Karpas-422 (cell line): ENCODE measurements around the gene LEF1. TPM values are rescaled to one million over a fixed set of nuclear protein-coding genes. Genes with fewer than 3 reads are reported as not detected.

ENCODE experiments used
- DNase-seq: peaks from one replicate; pipeline ENCODE4 v3.0.0-alpha.2; 2015
- H2AFZ ChIP-seq: fragments of 200-600 bp; sonication (generic); 2 replicates; pipeline ENCODE4 v1.6.1; 2014; ENCODE audit warnings: antibody characterized with exemption, low read length, mixed read lengths
- H3K27ac ChIP-seq: fragments of 200-600 bp; sonication (generic); 2 replicates; pipeline ENCODE4 v1.5.1; 2014; ENCODE audit warnings: mild to moderate bottlenecking, low read length, moderate library complexity
- H3K27me3 ChIP-seq: fragments of 200-600 bp; sonication (generic); 2 replicates; pipeline ENCODE4 v1.6.1; 2014; ENCODE audit warnings: low read length, mixed read lengths
- H3K36me3 ChIP-seq: fragments of 200-600 bp; sonication (generic); 2 replicates; pipeline ENCODE4 v1.6.1; 2014; ENCODE audit warnings: low read length, mixed read lengths; ENCODE audit not compliant: insufficient read depth
- H3K4me1 ChIP-seq: fragments of 200-600 bp; sonication (generic); 2 replicates; pipeline ENCODE4 v1.6.1; 2014; ENCODE audit warnings: mild to moderate bottlenecking, low read length, mixed read lengths
- H3K4me2 ChIP-seq: fragments of 200-600 bp; sonication (generic); 2 replicates; pipeline ENCODE4 v1.6.1; 2014; ENCODE audit warnings: low read length, low read depth, mild to moderate bottlenecking; ENCODE audit not compliant: poor library complexity, severe bottlenecking
- H3K4me3 ChIP-seq: fragments of 200-600 bp; sonication (generic); 2 replicates; pipeline ENCODE4 v1.5.1; 2014; ENCODE audit warnings: mild to moderate bottlenecking, antibody characterized with exemption, low read length, mixed read lengths
- H3K79me2 ChIP-seq: fragments of 200-600 bp; sonication (generic); 2 replicates; pipeline ENCODE4 v1.6.1; 2014; ENCODE audit warnings: mild to moderate bottlenecking, low read length, mixed read lengths
- H3K9ac ChIP-seq: fragments of 200-600 bp; sonication (generic); 2 replicates; pipeline ENCODE4 v1.6.0; 2014; ENCODE audit warnings: low read length
- H3K9me2 ChIP-seq: fragments of 200-600 bp; sonication (generic), shearing (Covaris generic); replicated peaks from 2 replicates; pipeline ENCODE4 v1.6.0; 2014; ENCODE audit warnings: mild to moderate bottlenecking, low read length, moderate library complexity; ENCODE audit not compliant: insufficient read depth
- H3K9me3 ChIP-seq: fragments of 300-700, 200-600 bp; sonication (generic); 2 replicates; pipeline ENCODE4 v1.6.1; 2014; ENCODE audit warnings: low read length, mixed read lengths
- H4K20me1 ChIP-seq: fragments of 200-600 bp; sonication (generic); 2 replicates; pipeline ENCODE4 v1.6.1; 2014; ENCODE audit warnings: mild to moderate bottlenecking, antibody characterized with exemption, low read length, low read depth; ENCODE audit not compliant: insufficient read depth
- total RNA-seq: library from RNA; depleted of rRNA; stranded (reverse); fragments of >200 nt; shearing (Covaris generic); gene quantifications from 2 replicates; pipeline ENCODE4 v1.2.3, GENCODE V29; 2014; ENCODE audit warnings: low replicate concordance

LEF1 gene
- total RNA-seq, 1 experiment from 2014 or later: not detected

GRCh38 chr4:108072300-108072699 is 96.4 kb downstream of the LEF1 start:
- no peak for DNase-seq
- Histone ChIP-seq H4K20me1 (no peaks in the 10 kb centered on the region), H3K36me3 (no peaks in the 10 kb centered on the region), H3K9me3 (no peaks in the 10 kb centered on the region), H2AFZ (no peak overlapping the region), H3K27me3 (no peaks in the 10 kb centered on the region), H3K9me2 (no peaks in the 10 kb centered on the region), H3K4me2 (no peak overlapping the region), H3K27ac (no peak overlapping the region), H3K4me1 (no peaks in the 10 kb centered on the region), H3K9ac (no peak overlapping the region), H3K79me2 (no peaks in the 10 kb centered on the region), H3K4me3 (no peak overlapping the region)

GRCh38 chr4:108070775-108071174 is 98.0 kb downstream of the LEF1 start:
- H3K79me2 ChIP-seq: no peaks in the 10 kb centered on the region
- H3K36me3 ChIP-seq: no peaks in the 10 kb centered on the region
- no peak overlapping the region for H2AFZ ChIP-seq
- no peak overlapping the region for H3K27ac ChIP-seq
- H3K27me3 ChIP-seq: no peaks in the 10 kb centered on the region
- H3K9me2 ChIP-seq: no peaks in the 10 kb centered on the region
- H3K9me3 ChIP-seq: no peaks in the 10 kb centered on the region
- no peak for DNase-seq
- H4K20me1 ChIP-seq: no peaks in the 10 kb centered on the region
- H3K4me2 ChIP-seq: no peak overlapping the region
- no peaks in the 10 kb centered on the region for H3K4me1 ChIP-seq
- no peak overlapping the region for H3K4me3 ChIP-seq
- H3K9ac ChIP-seq: no peak overlapping the region

GRCh38 chr4:108068442-108068841 is 100.3 kb downstream of the LEF1 start:
- no peaks in the 10 kb centered on the region for H4K20me1 ChIP-seq
- no peaks in the 10 kb centered on the region for H3K79me2 ChIP-seq
- H3K27me3 ChIP-seq: no peaks in the 10 kb centered on the region
- no peaks in the 10 kb centered on the region for H3K4me1 ChIP-seq
- H3K4me3 ChIP-seq: no peak overlapping the region
- H3K27ac ChIP-seq: no peak overlapping the region
- H2AFZ ChIP-seq: no peak overlapping the region
- no peak for DNase-seq
- H3K9ac ChIP-seq: no peak overlapping the region
- no peaks in the 10 kb centered on the region for H3K36me3 ChIP-seq
- H3K9me3 ChIP-seq: no peaks in the 10 kb centered on the region
- H3K4me2 ChIP-seq: no peak overlapping the region
- H3K9me2 ChIP-seq: no peaks in the 10 kb centered on the region

- Histone ChIP-seq H3K4me1 (no peaks in the 10 kb centered on the region), H3K4me2 (no peak overlapping the region), H3K36me3 (no peaks in the 10 kb centered on the region)
Measured at GRCh38 chr4:108060686-108061321, 107.9 kb downstream of the LEF1 start.

GRCh38 chr4:108060164-108060563 is 108.6 kb downstream of the LEF1 start:
- Histone ChIP-seq H3K36me3 (no peaks in the 10 kb centered on the region), H2AFZ (no peak overlapping the region), H3K4me2 (no peak overlapping the region), H4K20me1 (no peaks in the 10 kb centered on the region), H3K27me3 (no peaks in the 10 kb centered on the region), H3K4me3 (no peak overlapping the region), H3K79me2 (no peaks in the 10 kb centered on the region), H3K9ac (no peak overlapping the region), H3K9me2 (no peaks in the 10 kb centered on the region), H3K4me1 (no peaks in the 10 kb centered on the region), H3K9me3 (no peaks in the 10 kb centered on the region), H3K27ac (no peak overlapping the region)
- DNase-seq: peak; percentile 55

More at GRCh38 chr4:108060686-108061321, 107.9 kb downstream of the LEF1 start:
- H3K27ac ChIP-seq: no peak overlapping the region
- H3K4me3 ChIP-seq: no peak overlapping the region
- no peak overlapping the region for H2AFZ ChIP-seq
- DNase-seq: no peak
- no peak overlapping the region for H3K9ac ChIP-seq
- no peaks in the 10 kb centered on the region for H3K9me2 ChIP-seq
- no peaks in the 10 kb centered on the region for H3K9me3 ChIP-seq
- no peaks in the 10 kb centered on the region for H3K27me3 ChIP-seq
- no peaks in the 10 kb centered on the region for H3K79me2 ChIP-seq
- H4K20me1 ChIP-seq: no peaks in the 10 kb centered on the region

- no peak overlapping the region for H3K27ac ChIP-seq
- H3K4me3 ChIP-seq: no peak overlapping the region
- no peaks in the 10 kb centered on the region for H3K4me1 ChIP-seq
- no peak for DNase-seq
- no peak overlapping the region for H3K9ac ChIP-seq
- no peaks in the 10 kb centered on the region for H3K36me3 ChIP-seq
- H3K79me2 ChIP-seq: no peaks in the 10 kb centered on the region
- no peaks in the 10 kb centered on the region for H4K20me1 ChIP-seq
- no peaks in the 10 kb centered on the region for H3K9me2 ChIP-seq
- no peaks in the 10 kb centered on the region for H3K9me3 ChIP-seq
- H3K4me2 ChIP-seq: no peak overlapping the region
- H3K27me3 ChIP-seq: no peaks in the 10 kb centered on the region
- H2AFZ ChIP-seq: no peak overlapping the region
Measured at GRCh38 chr4:108058685-108059440, 109.9 kb downstream of the LEF1 start.

GRCh38 chr4:108056418-108056817 is 112.3 kb downstream of the LEF1 start:
- Histone ChIP-seq H3K4me2 (no peak overlapping the region), H3K4me1 (no peaks in the 10 kb centered on the region), H3K79me2 (no peaks in the 10 kb centered on the region), H2AFZ (no peak overlapping the region), H3K9me2 (no peaks in the 10 kb centered on the region), H3K27ac (no peak overlapping the region), H3K27me3 (no peaks in the 10 kb centered on the region), H3K9ac (no peak overlapping the region), H3K4me3 (no peak overlapping the region), H3K36me3 (no peaks in the 10 kb centered on the region), H4K20me1 (no peaks in the 10 kb centered on the region), H3K9me3 (no peaks in the 10 kb centered on the region)
- no peak for DNase-seq

- Histone ChIP-seq H3K9ac (no peak overlapping the region), H3K36me3 (no peaks in the 10 kb centered on the region), H3K9me3 (no peaks in the 10 kb centered on the region), H3K27ac (no peak overlapping the region), H3K9me2 (no peaks in the 10 kb centered on the region), H3K27me3 (no peaks in the 10 kb centered on the region), H3K4me1 (no peaks in the 10 kb centered on the region), H3K4me2 (no peak overlapping the region), H3K79me2 (no peaks in the 10 kb centered on the region), H2AFZ (no peak overlapping the region), H4K20me1 (no peaks in the 10 kb centered on the region), H3K4me3 (no peak overlapping the region)
- no peak for DNase-seq
Measured at GRCh38 chr4:108055787-108056186, 112.9 kb downstream of the LEF1 start.
